Measurements from ENCODE around the gene TSPAN1.
A peak's percentile ranks its signal among the peaks of the same experiment; 100 is the strongest.
"Not testable (repeated sequence)": the region's sequence is repeated elsewhere in the genome, so short reads cannot be mapped to it uniquely, and the experiment has no call there.

The TSPAN1 gene

DNA sequence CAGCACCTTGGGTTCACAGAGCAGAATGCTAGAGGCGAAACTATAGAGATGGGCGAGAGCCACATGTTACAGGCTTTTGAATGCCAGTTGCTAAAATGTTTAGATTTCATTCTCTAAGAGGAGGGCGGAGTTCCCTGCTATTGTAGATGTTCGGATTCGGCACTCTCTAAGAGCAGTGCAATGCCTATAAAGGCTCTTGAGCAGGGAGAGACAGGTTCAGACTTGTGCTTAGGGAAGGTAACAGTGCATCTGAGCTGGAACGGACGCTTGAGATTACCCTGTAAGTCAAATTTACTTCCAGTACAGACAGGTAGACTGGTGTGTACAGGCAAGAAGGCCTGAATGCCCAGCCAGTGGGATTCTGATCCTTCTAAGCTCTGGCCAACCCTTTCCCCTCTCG is 43.6 kb downstream of the TSPAN1 start:
- DNase-seq (ENCODE audit: low read depth in 3 of 3), result no peak

- no peak for DNase-seq (ENCODE audit: low read depth in 3 of 3)
Observed at GRCh38 chr1:46219551-46220520, 44.9 kb downstream of the TSPAN1 start.

- no peak for DNase-seq (ENCODE audit: low read depth in 3 of 3)
Observed at GRCh38 chr1:46220808-46221207, 45.9 kb downstream of the TSPAN1 start.

- no peak for DNase-seq (ENCODE audit: low read depth in 3 of 3)
Observed at GRCh38 chr1:46221749-46222148, 46.9 kb downstream of the TSPAN1 start.

DNA sequence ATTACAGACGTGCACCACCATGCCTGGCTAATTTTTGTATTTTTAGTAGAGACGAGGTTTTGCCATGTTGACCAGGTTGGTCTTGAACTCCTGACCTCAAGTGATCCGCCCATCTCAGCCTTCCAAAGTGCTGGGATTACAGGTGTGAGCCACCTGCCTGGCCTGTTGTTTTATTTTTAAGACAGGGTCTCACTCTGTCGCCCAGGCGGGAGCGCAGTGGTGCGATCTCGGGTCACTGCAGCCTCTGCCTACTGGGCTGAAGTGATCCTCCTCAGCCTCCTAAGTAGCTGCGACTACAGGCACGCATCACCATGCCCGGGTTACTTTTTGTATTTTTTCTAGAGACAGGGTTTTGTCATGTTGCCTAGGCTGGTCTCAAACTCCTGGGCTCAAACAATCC is 48.2 kb downstream of the TSPAN1 start:
- DNase-seq (ENCODE audit: low read depth in 3 of 3), result not testable (repeated sequence)

- peak; percentile 37 to 59 (median 38) for DNase-seq (ENCODE audit: low read depth in 3 of 3)
Observed at GRCh38 chr1:46223472-46223943, 48.6 kb downstream of the TSPAN1 start.

GRCh38 chr1:46224966-46225365 is 50.1 kb downstream of the TSPAN1 start:
- DNase-seq (ENCODE audit: low read depth in 3 of 3), result no peak

DNA sequence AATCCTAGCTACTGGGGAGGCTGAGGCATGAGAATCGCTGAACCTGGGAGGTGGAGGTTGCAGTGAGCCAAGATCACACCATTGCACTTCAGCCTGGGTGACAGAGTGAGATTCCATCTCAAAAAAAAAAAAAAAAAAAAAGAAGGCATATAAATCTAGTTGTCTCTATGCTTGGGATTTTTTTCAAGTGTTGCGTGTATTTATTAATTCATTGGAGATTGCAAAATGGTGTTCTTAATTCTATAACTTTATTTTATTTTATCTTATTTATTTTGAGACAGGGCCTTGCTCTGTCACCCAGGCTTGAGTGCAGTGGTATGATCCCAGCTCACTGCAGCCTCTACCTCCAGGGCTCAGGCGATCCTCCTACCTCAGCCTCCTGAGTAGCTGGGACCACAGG is 56.3 kb downstream of the TSPAN1 start:
- DNase-seq (ENCODE audit: low read depth in 3 of 3), result not testable (repeated sequence)
